ENCODE measurements around the gene GLS2. TPM values are rescaled to one million over a fixed set of nuclear protein-coding genes. Genes with fewer than 3 reads are reported as not detected.

The GLS2 gene
- polyA plus RNA-seq, 1 donor (not counting 4 experiments of a cell fraction or from before 2014, with no cell fraction given), result 0.87 TPM

GRCh38 chr12:56468216-56469006, 19.6 kb downstream of the GLS2 start, which contains the start of gene SPRYD4:
Gene SPRYD4, plus strand, starts transcription at chr12:56468578. Its CDS starts 14 bp downstream, at chr12:56468592.
- no peaks in the 10 kb centered on the region for H3K9me1 ChIP-seq (ENCODE audit: control insufficient read depth, extremely low read depth, insufficient read depth, low read length)
- no peak for FAIRE-seq
- H3K4me2 ChIP-seq (ENCODE audit: control insufficient read depth, extremely low read depth, insufficient read depth, low read depth, low read length), result peak within 1 kb of the TSS; percentile 82
- H3K36me3 ChIP-seq (ENCODE audit: control insufficient read depth in 2 of 2, extremely low read depth in 1 of 2, insufficient read depth in 2 of 2, low read length in 2 of 2), result peaks cover 0 to 12% of the 10 kb centered on the region in 2 experiments
- peaks cover 9% of the 10 kb centered on the region for H3K4me1 ChIP-seq (ENCODE audit: control insufficient read depth, extremely low read depth, insufficient read depth, low read length)
- dilution Hi-C loops (cut with MboI; ENCODE audit: extremely low pct_ligation_motif_present, low sequenced_read_pairs), result no loop called here
- H3K9ac ChIP-seq (ENCODE audit: control insufficient read depth, extremely low read depth, insufficient read depth, low read length), result peak within 1 kb of the TSS; percentile 98
- TF ChIP-seq EZH2 (IDR thresholded peaks at IDR 0.05; ENCODE audit: low read length), result no peak
- peak; percentile 14 to 82 (median 21) for TF ChIP-seq CTCF (optimal IDR thresholded peaks at IDR 0.05 in 1 of 3, IDR thresholded peaks at IDR 0.05 in 1 of 3, conservative IDR thresholded peaks at IDR 0.05 in 1 of 3; ENCODE audit: extremely low read depth in 1 of 3, insufficient read depth in 2 of 3, low read length in 3 of 3)
- H3K27ac ChIP-seq (ENCODE audit: control insufficient read depth, insufficient read depth, low read length), result peak within 1 kb of the TSS; percentile 97
- H3K27me3 ChIP-seq (ENCODE audit: control insufficient read depth, extremely low read depth, insufficient read depth, low read length), result no peaks in the 10 kb centered on the region
- H3K4me3 ChIP-seq (ENCODE audit: control insufficient read depth in 2 of 3, extremely low read depth in 1 of 3, insufficient read depth in 2 of 3, low read depth in 1 of 3, low read length in 3 of 3), result peak within 1 kb of the TSS; percentile 82 to 98 (median 97)
- peaks cover 16% of the 10 kb centered on the region for H3K79me2 ChIP-seq (ENCODE audit: control insufficient read depth, insufficient read depth, low read length)
- H2AFZ ChIP-seq (ENCODE audit: control insufficient read depth, low read length), result peak within 1 kb of the TSS; percentile 89
- H4K20me1 ChIP-seq (ENCODE audit: control insufficient read depth, extremely low read depth, insufficient read depth, low read length), result no peaks in the 10 kb centered on the region
- DNase-seq (ENCODE audit: low read depth, low spot score), result no peak
- no peaks in the 10 kb centered on the region for H3K9me3 ChIP-seq (ENCODE audit: control insufficient read depth, low read depth, low read length)

GRCh38 chr12:56462565-56462964, 25.4 kb downstream of the GLS2 start:
- no peaks in the 10 kb centered on the region for H3K36me3 ChIP-seq (ENCODE audit: control insufficient read depth in 2 of 2, extremely low read depth in 1 of 2, insufficient read depth in 2 of 2, low read length in 2 of 2)
- no peaks in the 10 kb centered on the region for H3K9me3 ChIP-seq (ENCODE audit: control insufficient read depth, low read depth, low read length)
- H3K4me1 ChIP-seq (ENCODE audit: control insufficient read depth, extremely low read depth, insufficient read depth, low read length), result no peaks in the 10 kb centered on the region
- no peak for DNase-seq (ENCODE audit: low read depth, low spot score)
- dilution Hi-C loops (cut with MboI; ENCODE audit: extremely low pct_ligation_motif_present, low sequenced_read_pairs), result no loop called here
- no peaks in the 10 kb centered on the region for H3K9me1 ChIP-seq (ENCODE audit: control insufficient read depth, extremely low read depth, insufficient read depth, low read length)
- H4K20me1 ChIP-seq (ENCODE audit: control insufficient read depth, extremely low read depth, insufficient read depth, low read length), result no peaks in the 10 kb centered on the region
- H2AFZ ChIP-seq (ENCODE audit: control insufficient read depth, low read length), result no peak overlapping the region
- no peak for FAIRE-seq
- H3K79me2 ChIP-seq (ENCODE audit: control insufficient read depth, insufficient read depth, low read length), result no peaks in the 10 kb centered on the region
- H3K27ac ChIP-seq (ENCODE audit: control insufficient read depth, insufficient read depth, low read length), result no peak overlapping the region
- TF ChIP-seq EZH2 (IDR thresholded peaks at IDR 0.05; ENCODE audit: low read length) (no peak), CTCF (optimal IDR thresholded peaks at IDR 0.05 in 1 of 3, IDR thresholded peaks at IDR 0.05 in 1 of 3, conservative IDR thresholded peaks at IDR 0.05 in 1 of 3; ENCODE audit: extremely low read depth in 1 of 3, insufficient read depth in 2 of 3, low read length in 3 of 3) (no peak)
- H3K9ac ChIP-seq (ENCODE audit: control insufficient read depth, extremely low read depth, insufficient read depth, low read length), result no peak overlapping the region
- H3K4me3 ChIP-seq (ENCODE audit: control insufficient read depth in 2 of 3, extremely low read depth in 1 of 3, insufficient read depth in 2 of 3, low read depth in 1 of 3, low read length in 3 of 3), result no peak overlapping the region
- H3K4me2 ChIP-seq (ENCODE audit: control insufficient read depth, extremely low read depth, insufficient read depth, low read depth, low read length), result no peak overlapping the region
- H3K27me3 ChIP-seq (ENCODE audit: control insufficient read depth, extremely low read depth, insufficient read depth, low read length), result no peaks in the 10 kb centered on the region

Data from keratinocyte (primary cell).